Choroid plexus epithelial cell (primary cell): ENCODE measurements around the gene LRP2BP.

Source experiments
- DNase-seq: peaks from one replicate; pipeline ENCODE4 v3.0.0-alpha.2; 2010; ENCODE audit warnings: low read depth
- H3K4me3 ChIP-seq: 2 replicates; pipeline ENCODE4 v1.5.1; 2011; ENCODE audit warnings: low read depth, mild to moderate bottlenecking, control low read depth, low read length, moderate library complexity
- TF ChIP-seq, protein P1 (sequence below): conservative IDR thresholded peaks from 2 replicates; pipeline ENCODE4 v1.5.1; 2011; ENCODE audit warnings: low read depth, mild to moderate bottlenecking, control low read depth, inconsistent platforms, low read length, moderate library complexity

The LRP2BP gene

DNA sequence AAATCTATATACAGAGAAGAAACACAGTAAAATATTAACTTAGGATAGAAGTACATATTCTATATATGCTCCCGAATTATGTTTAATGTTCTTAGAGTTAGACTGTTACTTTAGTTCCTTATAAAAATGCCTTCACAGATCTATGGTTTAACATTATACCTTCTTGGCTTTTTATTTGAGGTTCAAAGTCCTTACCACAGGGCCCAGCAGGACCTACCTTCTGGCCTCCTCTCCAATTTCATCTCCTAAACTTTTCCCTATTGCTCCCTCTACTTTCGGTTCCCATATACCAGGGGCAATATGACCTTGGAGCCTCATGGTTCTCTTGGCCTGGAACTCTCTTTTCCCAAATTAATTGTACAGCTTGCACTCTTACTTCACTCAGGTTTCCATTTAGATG is 12.7 kb upstream of the LRP2BP start:
- TF ChIP-seq, protein P1, sequence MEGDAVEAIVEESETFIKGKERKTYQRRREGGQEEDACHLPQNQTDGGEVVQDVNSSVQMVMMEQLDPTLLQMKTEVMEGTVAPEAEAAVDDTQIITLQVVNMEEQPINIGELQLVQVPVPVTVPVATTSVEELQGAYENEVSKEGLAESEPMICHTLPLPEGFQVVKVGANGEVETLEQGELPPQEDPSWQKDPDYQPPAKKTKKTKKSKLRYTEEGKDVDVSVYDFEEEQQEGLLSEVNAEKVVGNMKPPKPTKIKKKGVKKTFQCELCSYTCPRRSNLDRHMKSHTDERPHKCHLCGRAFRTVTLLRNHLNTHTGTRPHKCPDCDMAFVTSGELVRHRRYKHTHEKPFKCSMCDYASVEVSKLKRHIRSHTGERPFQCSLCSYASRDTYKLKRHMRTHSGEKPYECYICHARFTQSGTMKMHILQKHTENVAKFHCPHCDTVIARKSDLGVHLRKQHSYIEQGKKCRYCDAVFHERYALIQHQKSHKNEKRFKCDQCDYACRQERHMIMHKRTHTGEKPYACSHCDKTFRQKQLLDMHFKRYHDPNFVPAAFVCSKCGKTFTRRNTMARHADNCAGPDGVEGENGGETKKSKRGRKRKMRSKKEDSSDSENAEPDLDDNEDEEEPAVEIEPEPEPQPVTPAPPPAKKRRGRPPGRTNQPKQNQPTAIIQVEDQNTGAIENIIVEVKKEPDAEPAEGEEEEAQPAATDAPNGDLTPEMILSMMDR, result no peak
- H3K4me3 ChIP-seq, result no peak overlapping the region
- DNase-seq, result no peak

DNA sequence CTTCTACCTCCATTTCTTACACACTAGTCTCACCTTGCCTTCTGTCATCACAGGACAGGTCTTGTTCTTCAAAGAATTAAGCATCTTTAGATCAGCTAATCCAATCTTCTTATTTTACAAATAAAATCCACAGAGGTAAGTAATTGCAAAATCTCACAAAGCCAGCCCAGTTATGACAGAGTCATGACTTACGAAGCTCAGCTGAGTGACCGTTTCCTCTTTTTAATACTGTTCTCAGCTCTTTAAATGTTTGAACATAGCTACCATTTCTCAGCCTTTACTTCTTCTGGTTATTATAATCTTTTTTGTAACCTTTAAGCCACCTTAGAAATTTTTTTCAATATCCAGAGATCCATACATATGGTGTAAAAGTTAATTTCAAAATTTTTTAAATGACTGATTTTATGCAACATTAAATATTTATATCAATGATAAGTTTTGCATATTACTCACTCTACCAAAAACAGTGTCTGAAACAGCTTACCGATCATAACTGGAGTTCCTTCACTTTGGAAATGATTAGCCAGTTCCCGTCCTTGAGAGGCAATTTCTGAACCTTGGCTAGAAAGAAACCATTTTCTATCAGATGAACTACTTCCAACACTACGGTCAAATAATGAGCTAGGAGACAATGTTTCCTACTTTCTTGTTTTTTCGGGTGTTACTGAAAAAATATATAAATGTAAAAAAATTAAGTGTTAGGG is 9.7 kb upstream of the LRP2BP start:
- no peak for DNase-seq
- no peak overlapping the region for H3K4me3 ChIP-seq
- TF ChIP-seq, protein P1, result no peak

DNA sequence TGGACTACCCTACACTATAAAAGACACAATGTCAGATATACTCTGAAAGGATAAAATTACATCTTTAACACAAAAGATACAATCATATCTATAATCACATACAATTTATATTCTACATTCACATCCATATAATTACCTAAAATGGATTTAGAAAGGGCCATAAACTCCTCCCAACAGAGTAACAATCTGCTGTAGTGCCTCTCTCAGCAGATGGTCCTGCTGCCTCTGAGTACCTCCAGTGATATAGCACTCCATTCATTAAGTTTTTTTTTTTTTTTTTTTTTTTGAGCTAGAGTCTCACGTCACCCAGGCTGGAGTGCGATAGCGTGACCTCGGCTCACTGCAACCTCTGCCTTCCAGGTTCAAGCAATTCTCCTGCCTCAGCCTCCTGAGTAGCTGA is 8.3 kb upstream of the LRP2BP start:
- TF ChIP-seq, protein P1, result no peak
- H3K4me3 ChIP-seq, result no peak overlapping the region
- DNase-seq, result no peak

DNA sequence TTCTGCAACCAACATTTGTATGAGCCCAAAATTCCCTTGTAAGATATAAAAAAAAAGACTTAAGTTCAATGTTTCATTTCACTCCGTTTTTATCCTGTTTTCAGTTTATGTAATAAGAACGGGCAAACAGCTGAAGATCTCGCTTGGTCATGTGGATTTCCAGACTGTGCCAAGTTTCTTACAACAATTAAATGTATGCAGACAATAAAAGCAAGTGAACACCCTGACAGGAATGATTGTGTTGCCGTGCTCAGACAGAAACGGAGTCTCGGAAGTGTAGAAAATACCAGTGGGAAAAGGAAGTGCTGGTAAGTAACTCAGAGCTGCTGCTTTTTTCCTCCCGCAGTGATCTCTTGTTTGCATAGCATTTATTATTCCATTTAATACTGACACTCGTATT is 3.7 kb upstream of the LRP2BP start:
- TF ChIP-seq, protein P1, result no peak
- no peak overlapping the region for H3K4me3 ChIP-seq
- no peak for DNase-seq

DNA sequence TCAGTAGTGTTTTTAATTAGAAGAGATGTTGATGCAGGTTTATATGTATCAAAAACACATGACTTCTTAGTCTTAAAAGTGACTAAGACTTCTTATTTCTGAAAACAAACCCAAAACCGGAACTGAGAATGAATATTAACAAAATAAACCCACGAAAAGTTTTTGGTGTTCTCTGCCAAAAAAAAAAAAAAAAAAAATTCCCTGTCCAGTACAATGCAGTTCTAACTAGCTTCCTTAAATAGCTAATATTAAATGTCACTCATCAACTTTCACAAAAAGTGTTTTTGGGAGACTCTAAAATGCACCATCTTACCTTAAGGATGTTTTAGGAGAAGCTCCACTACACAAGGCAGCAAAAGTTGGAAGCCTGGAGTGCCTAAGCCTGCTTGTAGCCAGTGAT is 2.9 kb upstream of the LRP2BP start:
- no peak for DNase-seq
- H3K4me3 ChIP-seq, result no peak overlapping the region

DNA sequence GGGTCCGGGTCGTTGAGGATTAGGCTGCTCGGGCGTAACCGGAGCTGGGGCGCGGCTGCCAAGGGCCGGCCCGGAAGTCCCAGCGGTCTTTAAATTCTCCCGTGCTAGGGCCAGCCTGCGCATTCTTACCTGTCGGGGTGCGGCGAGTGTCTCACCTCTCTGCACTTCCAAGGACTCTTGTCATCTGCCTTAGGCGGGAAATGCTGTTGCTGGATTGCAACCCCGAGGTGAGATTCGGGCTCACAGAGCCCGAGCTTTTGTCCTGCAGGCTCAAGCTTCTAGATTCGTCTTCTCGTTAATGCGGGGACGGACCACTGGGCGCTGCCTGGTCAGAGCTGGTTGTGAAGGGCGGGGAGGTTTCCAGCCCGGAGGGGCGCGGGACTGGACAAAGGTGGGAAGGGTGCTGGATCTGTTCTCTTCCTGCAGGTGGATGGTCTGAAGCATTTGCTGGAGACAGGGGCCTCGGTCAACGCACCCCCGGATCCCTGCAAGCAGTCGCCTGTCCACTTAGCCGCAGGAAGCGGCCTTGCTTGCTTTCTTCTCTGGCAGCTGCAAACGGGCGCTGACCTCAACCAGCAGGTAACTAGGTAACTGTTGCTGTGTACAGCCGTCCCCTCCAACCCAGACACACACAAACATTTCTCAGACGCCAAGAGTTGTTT is 1.1 kb upstream of the LRP2BP start, which contains the start of gene ANKRD37:
Gene ANKRD37, plus strand, starts transcription at position 118 of the 662 bp plus-strand sequence. Its CDS starts 83 bp downstream, at position 201.
- DNase-seq, result peak; percentile 78
- TF ChIP-seq, protein P1, result peak; percentile 16
- peak within 1 kb of the TSS; percentile 77 for H3K4me3 ChIP-seq

More for the DNA sequence above, 2.9 kb upstream of the LRP2BP start:
- TF ChIP-seq, protein P1, result no peak
